Measurements from ENCODE around the gene IQCM.

IQCM gene

GRCh38 chr4:149815743-149816142 is at the start of gene IQCM:
Gene IQCM (minus strand): TSS chr4:149815843. CDS start chr4:149742691, 73,152 bp downstream.
- H3K27ac ChIP-seq: no peak within 1 kb of the TSS
- TF ChIP-seq, protein P1, sequence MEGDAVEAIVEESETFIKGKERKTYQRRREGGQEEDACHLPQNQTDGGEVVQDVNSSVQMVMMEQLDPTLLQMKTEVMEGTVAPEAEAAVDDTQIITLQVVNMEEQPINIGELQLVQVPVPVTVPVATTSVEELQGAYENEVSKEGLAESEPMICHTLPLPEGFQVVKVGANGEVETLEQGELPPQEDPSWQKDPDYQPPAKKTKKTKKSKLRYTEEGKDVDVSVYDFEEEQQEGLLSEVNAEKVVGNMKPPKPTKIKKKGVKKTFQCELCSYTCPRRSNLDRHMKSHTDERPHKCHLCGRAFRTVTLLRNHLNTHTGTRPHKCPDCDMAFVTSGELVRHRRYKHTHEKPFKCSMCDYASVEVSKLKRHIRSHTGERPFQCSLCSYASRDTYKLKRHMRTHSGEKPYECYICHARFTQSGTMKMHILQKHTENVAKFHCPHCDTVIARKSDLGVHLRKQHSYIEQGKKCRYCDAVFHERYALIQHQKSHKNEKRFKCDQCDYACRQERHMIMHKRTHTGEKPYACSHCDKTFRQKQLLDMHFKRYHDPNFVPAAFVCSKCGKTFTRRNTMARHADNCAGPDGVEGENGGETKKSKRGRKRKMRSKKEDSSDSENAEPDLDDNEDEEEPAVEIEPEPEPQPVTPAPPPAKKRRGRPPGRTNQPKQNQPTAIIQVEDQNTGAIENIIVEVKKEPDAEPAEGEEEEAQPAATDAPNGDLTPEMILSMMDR (IDR thresholded peaks at IDR 0.05): no peak
- H3K4me3 ChIP-seq: no peak within 1 kb of the TSS
- DNase-seq (ENCODE audit: low spot score): no peak

GRCh38 chr4:149857446-149857845 is 41.8 kb upstream of the IQCM start:
- TF ChIP-seq, protein P1 (IDR thresholded peaks at IDR 0.05): no peak
- DNase-seq (ENCODE audit: low spot score): no peak
- H3K27ac ChIP-seq: no peak overlapping the region
- H3K4me3 ChIP-seq: no peak overlapping the region

DNA sequence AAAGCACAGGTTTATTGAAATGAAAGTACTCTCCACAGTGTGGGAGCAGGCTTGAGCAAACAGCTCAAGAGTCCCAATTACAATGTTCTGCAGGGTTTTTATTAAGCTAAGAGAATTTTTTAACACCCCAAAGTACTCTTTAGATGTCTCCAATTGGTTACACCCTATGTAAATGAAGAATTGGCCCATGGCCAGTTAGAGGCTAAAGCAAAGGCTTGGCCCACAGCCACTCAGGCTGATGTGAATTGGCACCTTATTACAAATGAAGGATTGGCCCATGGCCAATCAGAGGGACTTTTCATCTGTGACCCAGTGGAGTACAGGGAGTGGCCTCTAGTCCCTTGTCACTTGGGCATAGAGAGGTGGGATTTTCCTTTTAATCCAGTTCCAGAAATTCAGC is 30.1 kb upstream of the IQCM start:
- Histone ChIP-seq H3K4me3 (no peak overlapping the region), H3K27ac (no peak overlapping the region)
- TF ChIP-seq, protein P1 (IDR thresholded peaks at IDR 0.05): no peak
- no peak for DNase-seq (ENCODE audit: low spot score)

- TF ChIP-seq, protein P1 (IDR thresholded peaks at IDR 0.05): no peak
- Histone ChIP-seq H3K4me3 (no peak overlapping the region), H3K27ac (no peak overlapping the region)
- no peak for DNase-seq (ENCODE audit: low spot score)
Observed at GRCh38 chr4:149841686-149842085, 26.0 kb upstream of the IQCM start.

DNA sequence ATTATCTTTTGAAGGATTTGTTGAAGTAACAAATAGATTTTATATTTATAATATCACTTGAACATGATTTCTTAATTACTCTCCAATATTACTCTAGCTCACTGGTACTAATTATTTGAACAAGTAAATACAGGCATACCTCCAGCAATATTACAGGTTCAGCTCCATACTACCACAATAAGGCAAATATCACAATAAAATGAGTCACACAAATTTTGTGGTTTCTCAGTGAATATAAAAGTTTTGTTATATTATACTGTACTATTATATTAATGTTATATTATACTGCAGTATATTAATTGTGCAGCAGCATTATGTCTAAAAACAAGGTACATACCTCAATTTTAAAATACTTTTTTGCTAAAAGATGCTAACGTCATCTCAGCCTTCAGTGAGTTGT is 22.4 kb upstream of the IQCM start:
- Histone ChIP-seq H3K27ac (no peak overlapping the region), H3K4me3 (no peak overlapping the region)
- TF ChIP-seq, protein P1 (IDR thresholded peaks at IDR 0.05): no peak
- no peak for DNase-seq (ENCODE audit: low spot score)

GRCh38 chr4:149836546-149836945 is 20.9 kb upstream of the IQCM start:
- DNase-seq (ENCODE audit: low spot score): no peak
- TF ChIP-seq, protein P1 (IDR thresholded peaks at IDR 0.05): no peak
- Histone ChIP-seq H3K4me3 (no peak overlapping the region), H3K27ac (no peak overlapping the region)

- Histone ChIP-seq H3K4me3 (no peak overlapping the region), H3K27ac (no peak overlapping the region)
- DNase-seq (ENCODE audit: low spot score): no peak
- TF ChIP-seq, protein P1 (IDR thresholded peaks at IDR 0.05): no peak
Observed at GRCh38 chr4:149835280-149835679, 19.6 kb upstream of the IQCM start.
